ENCODE results near the gene PTPRG. TPM values are rescaled to one million over a fixed set of nuclear protein-coding genes. Genes with fewer than 3 reads are reported as not detected.

Gene PTPRG
- total and polyA plus RNA-seq, 4 donors = 3.6 to 35.6 (median 8.1) TPM

- no peak for TF ChIP-seq ZBTB33 (IDR thresholded peaks at IDR 0.05)
- no peak for TF ChIP-seq EGR1 (IDR thresholded peaks at IDR 0.05; ENCODE audit: low read depth in 2 of 2)
- TF ChIP-seq CTCF (IDR thresholded peaks at IDR 0.05; ENCODE audit: low read depth, low read length, missing input control) = no peak
- TF ChIP-seq HNF4A (conservative IDR thresholded peaks at IDR 0.05) = no peak
These were observed 610.8 kb downstream of the PTPRG start (continued) for GRCh38 chr3:62172199-62172598.

GRCh38 chr3:62173939-62174515 is 612.7 kb downstream of the PTPRG start:
- Histone ChIP-seq H3K9me3 (ENCODE audit: control insufficient read depth in 4 of 4, low read length in 3 of 4) (no peaks in the 10 kb centered on the region), H3K9ac (ENCODE audit: low read depth in 1 of 2, low read length in 2 of 2) (no peak overlapping the region), H3K36me3 (ENCODE audit: control insufficient read depth in 4 of 4, insufficient read depth in 3 of 4, low read depth in 1 of 4, low read length in 3 of 4) (no peaks in the 10 kb centered on the region), H3K27ac (ENCODE audit: low read depth in 1 of 2, low read length in 2 of 2) (no peak overlapping the region), H3K4me3 (ENCODE audit: low read depth in 1 of 3, low read length in 3 of 3) (no peak overlapping the region), H3K4me1 (ENCODE audit: control insufficient read depth in 4 of 4, insufficient read depth in 4 of 4, low read length in 3 of 4) (no peaks in the 10 kb centered on the region), H3K27me3 (ENCODE audit: control insufficient read depth in 4 of 4, insufficient read depth in 4 of 4, low read length in 3 of 4) (no peaks in the 10 kb centered on the region)
- no peak for TF ChIP-seq RXRA (IDR thresholded peaks at IDR 0.05)
- TF ChIP-seq RAD21 (IDR thresholded peaks at IDR 0.05) = no peak
- TF ChIP-seq ZBTB33 (IDR thresholded peaks at IDR 0.05) = no peak
- DNase-seq (ENCODE audit: low spot score) = no peak
- 87% methylated on average over 7 of the region's 7 CpGs for WGBS

- H3K9ac ChIP-seq (ENCODE audit: low read depth in 1 of 2, low read length in 2 of 2) = no peak overlapping the region
- TF ChIP-seq EGR1 (IDR thresholded peaks at IDR 0.05; ENCODE audit: low read depth in 2 of 2) (no peak), HNF4G (IDR thresholded peaks at IDR 0.05) (no peak), MAX (IDR thresholded peaks at IDR 0.05) (no peak), ATF3 (IDR thresholded peaks at IDR 0.05) (no peak)
- H3K36me3 ChIP-seq (ENCODE audit: control insufficient read depth in 4 of 4, insufficient read depth in 3 of 4, low read depth in 1 of 4, low read length in 3 of 4) = no peaks in the 10 kb centered on the region
- no peak overlapping the region for H3K4me3 ChIP-seq (ENCODE audit: low read depth in 1 of 3, low read length in 3 of 3)
- no peak overlapping the region for H3K27ac ChIP-seq (ENCODE audit: low read depth in 1 of 2, low read length in 2 of 2)
- WGBS = 80% methylated on average over 6 of the region's 6 CpGs
- no peaks in the 10 kb centered on the region for H3K9me3 ChIP-seq (ENCODE audit: control insufficient read depth in 4 of 4, low read length in 3 of 4)
- no peaks in the 10 kb centered on the region for H3K27me3 ChIP-seq (ENCODE audit: control insufficient read depth in 4 of 4, insufficient read depth in 4 of 4, low read length in 3 of 4)
- DNase-seq (ENCODE audit: low spot score) = no peak
- no peaks in the 10 kb centered on the region for H3K4me1 ChIP-seq (ENCODE audit: control insufficient read depth in 4 of 4, insufficient read depth in 4 of 4, low read length in 3 of 4)
These were observed 613.8 kb downstream of the PTPRG start for GRCh38 chr3:62175161-62175560.

Data from liver (tissue), 9 donors.